RWPE1 (cell line): ENCODE measurements around the gene SCO2.
"Not testable (repeated sequence)": the region's sequence is repeated elsewhere in the genome, so short reads cannot be mapped to it uniquely, and the experiment has no call there.

Experiments used
- CTCF ChIA-PET: fragments of 350-600 bp; sonication (Branson Sonifier 250); formaldehyde crosslinking; extraction: SDS; loops from one replicate; lab custom pipeline; 2021; lab: Yijun Ruan, JAX
- POLR2A ChIA-PET: fragments of 400-600 bp; formaldehyde crosslinking; extraction: SDS; loops from one replicate; lab custom pipeline; 2020; ENCODE audit warnings: antibody characterized with exemption; ENCODE audit not compliant: low non-redundant PET; lab: Yijun Ruan, JAX
- DNase-seq: peaks from one replicate; pipeline ENCODE4 v3.0.0; 2012; ENCODE audit warnings: low spot score
- H3K27ac ChIP-seq: fragments of 450-650 bp; 2 replicates; pipeline ENCODE4 v1.5.1; 2017
- TF ChIP-seq, protein P1 (sequence below): fragments of 450-650 bp; conservative IDR thresholded peaks from 2 replicates; pipeline ENCODE4 v1.5.1; 2017; ENCODE audit warnings: low read depth, mild to moderate bottlenecking

Gene SCO2

GRCh38 chr22:50522208-50522805 lies 3.1 kb downstream of the SCO2 start:
- peak overlapping the region; percentile 97 for H3K27ac ChIP-seq
- ChIA-PET CTCF (no interaction called here), POLR2A (no interaction called here)
- DNase-seq: no peak
- TF ChIP-seq, protein P1, sequence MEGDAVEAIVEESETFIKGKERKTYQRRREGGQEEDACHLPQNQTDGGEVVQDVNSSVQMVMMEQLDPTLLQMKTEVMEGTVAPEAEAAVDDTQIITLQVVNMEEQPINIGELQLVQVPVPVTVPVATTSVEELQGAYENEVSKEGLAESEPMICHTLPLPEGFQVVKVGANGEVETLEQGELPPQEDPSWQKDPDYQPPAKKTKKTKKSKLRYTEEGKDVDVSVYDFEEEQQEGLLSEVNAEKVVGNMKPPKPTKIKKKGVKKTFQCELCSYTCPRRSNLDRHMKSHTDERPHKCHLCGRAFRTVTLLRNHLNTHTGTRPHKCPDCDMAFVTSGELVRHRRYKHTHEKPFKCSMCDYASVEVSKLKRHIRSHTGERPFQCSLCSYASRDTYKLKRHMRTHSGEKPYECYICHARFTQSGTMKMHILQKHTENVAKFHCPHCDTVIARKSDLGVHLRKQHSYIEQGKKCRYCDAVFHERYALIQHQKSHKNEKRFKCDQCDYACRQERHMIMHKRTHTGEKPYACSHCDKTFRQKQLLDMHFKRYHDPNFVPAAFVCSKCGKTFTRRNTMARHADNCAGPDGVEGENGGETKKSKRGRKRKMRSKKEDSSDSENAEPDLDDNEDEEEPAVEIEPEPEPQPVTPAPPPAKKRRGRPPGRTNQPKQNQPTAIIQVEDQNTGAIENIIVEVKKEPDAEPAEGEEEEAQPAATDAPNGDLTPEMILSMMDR: no peak

GRCh38 chr22:50521710-50522109 lies 3.7 kb downstream of the SCO2 start:
- ChIA-PET POLR2A (no interaction called here), CTCF (no interaction called here)
- TF ChIP-seq, protein P1: no peak
- no peak for DNase-seq
- H3K27ac ChIP-seq: peak overlapping the region; percentile 97; the same call in 1 of the 2 replicates

- ChIA-PET POLR2A (no interaction called here), CTCF (no interaction called here)
- no peak overlapping the region for H3K27ac ChIP-seq
- DNase-seq: no peak
- TF ChIP-seq, protein P1: no peak
Measured at GRCh38 chr22:50520826-50521453, 4.5 kb downstream of the SCO2 start.

GRCh38 chr22:50520184-50520583 lies 5.2 kb downstream of the SCO2 start:
- DNase-seq, H3K27ac ChIP-seq, POLR2A ChIA-PET, CTCF ChIA-PET: not testable (repeated sequence)

DNA sequence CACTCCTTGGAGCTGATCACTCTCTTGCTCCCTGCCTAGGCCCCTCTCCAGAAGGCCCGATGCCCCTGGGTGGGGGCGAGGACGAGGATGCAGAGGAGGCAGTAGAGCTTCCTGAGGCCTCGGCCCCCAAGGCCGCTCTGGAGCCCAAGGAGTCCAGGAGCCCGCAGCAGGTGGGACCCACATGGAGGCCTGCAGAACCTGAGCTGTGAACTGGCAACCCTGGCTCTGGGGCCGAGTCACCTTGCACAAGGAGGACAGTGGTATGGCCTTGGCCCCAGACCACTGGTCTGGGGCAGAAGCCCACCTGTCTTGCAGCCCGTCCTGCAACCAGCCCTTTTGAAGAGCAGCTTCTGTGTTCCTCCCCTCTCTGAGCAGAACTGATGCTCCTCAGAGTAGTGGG lies 6.2 kb downstream of the SCO2 start:
- peak overlapping the region; percentile 16 for H3K27ac ChIP-seq
- no peak for DNase-seq
- TF ChIP-seq, protein P1: no peak
- ChIA-PET POLR2A (no interaction called here), CTCF (interaction anchor here (0.6 kb wide), 1 partner anchor 267 kb away, joined by 4 read pairs; no protein-coding TSS in a partner anchor)

- peak overlapping the region; percentile 16 for H3K27ac ChIP-seq
- POLR2A ChIA-PET: no interaction called here
- CTCF ChIA-PET: interaction anchor here (0.6 kb wide), 1 partner anchor 266 kb away, joined by 4 read pairs; no protein-coding TSS in a partner anchor
- TF ChIP-seq, protein P1: no peak
- DNase-seq: no peak
Measured at GRCh38 chr22:50518606-50519005, 6.8 kb downstream of the SCO2 start.
